Mesendoderm (in vitro differentiated cells): Measurements from ENCODE around the gene USP54. TPM values are rescaled to one million over a fixed set of nuclear protein-coding genes. Genes with fewer than 3 reads are reported as not detected.
A peak's percentile ranks its signal among the peaks of the same experiment; 100 is the strongest.

Experiments used
- DNase-seq: peaks from one replicate; pipeline ENCODE4 v3.0.0; 2013
- H2AK5ac ChIP-seq: 2 replicates; pipeline ENCODE4 v1.6.1; 2013; ENCODE audit warnings: low read length, inconsistent platforms
- H2BK120ac ChIP-seq: 2 replicates; pipeline ENCODE4 v1.6.1; 2013; ENCODE audit warnings: low read depth, mild to moderate bottlenecking, low read length, moderate library complexity, mixed read lengths
- H2BK15ac ChIP-seq: replicated peaks from 2 replicates; pipeline ENCODE4 v1.6.1; 2013; ENCODE audit warnings: low read depth, mild to moderate bottlenecking, moderate library complexity
- H2BK5ac ChIP-seq: 2 replicates; pipeline ENCODE4 v1.6.1; 2013; ENCODE audit warnings: low read length, inconsistent platforms
- H3K18ac ChIP-seq: 2 replicates; pipeline ENCODE4 v1.6.1; 2013; ENCODE audit warnings: mild to moderate bottlenecking, low read length, mixed read lengths
- H3K23ac ChIP-seq: one replicate; pipeline ENCODE4 v1.6.1; 2013; ENCODE audit warnings: low read length
- H3K27ac ChIP-seq: 2 replicates; pipeline ENCODE4 v1.5.1; 2013; ENCODE audit warnings: low read depth, mild to moderate bottlenecking, inconsistent platforms, low read length, moderate library complexity
- H3K27me3 ChIP-seq: 2 replicates; pipeline ENCODE4 v1.6.1; 2013; ENCODE audit warnings: low read length, control low read depth, mild to moderate bottlenecking, inconsistent platforms; ENCODE audit not compliant: insufficient read depth, poor library complexity
- H3K36me3 ChIP-seq: 2 replicates; pipeline ENCODE4 v1.6.1; 2013; ENCODE audit warnings: low read length, inconsistent platforms; ENCODE audit not compliant: control insufficient read depth, insufficient read depth
- H3K4ac ChIP-seq: one replicate; pipeline ENCODE4 v1.6.1; 2013; ENCODE audit warnings: low read depth, mild to moderate bottlenecking, low read length, moderate library complexity
- H3K4me1 ChIP-seq: 2 replicates; pipeline ENCODE4 v1.6.1; 2013; ENCODE audit warnings: low read depth, low read length, inconsistent platforms; ENCODE audit not compliant: control insufficient read depth
- H3K4me2 ChIP-seq: 2 replicates; pipeline ENCODE4 v1.6.1; 2013; ENCODE audit warnings: low read length
- H3K4me3 ChIP-seq: 2 replicates; pipeline ENCODE4 v1.5.1; 2013; ENCODE audit warnings: mild to moderate bottlenecking, low read length
- H3K56ac ChIP-seq: one replicate; pipeline ENCODE4 v1.6.1; 2013; ENCODE audit warnings: low read length
- H3K79me1 ChIP-seq: 2 replicates; pipeline ENCODE4 v1.6.1; 2013; ENCODE audit warnings: low read length, inconsistent platforms
- H3K79me2 ChIP-seq: 2 replicates; pipeline ENCODE4 v1.6.1; 2013; ENCODE audit warnings: mild to moderate bottlenecking, low read length; ENCODE audit not compliant: control insufficient read depth, insufficient read depth
- H3K9ac ChIP-seq: 2 replicates; pipeline ENCODE4 v1.6.1; 2013; ENCODE audit warnings: low read length, inconsistent platforms
- H4K5ac ChIP-seq: one replicate; pipeline ENCODE4 v1.6.1; 2013; ENCODE audit warnings: low read length
- H4K8ac ChIP-seq: one replicate; pipeline ENCODE4 v1.6.1; 2013; ENCODE audit warnings: low read depth, mild to moderate bottlenecking, control low read depth, low read length, moderate library complexity
- WGBS: extraction: QIAGEN DNeasy Blood & Tissue Kit; methylation state at CpG from one replicate; pipeline ENCODE4 v1.1.7; 2013; ENCODE audit warnings: low lambda C conversion rate, missing lambda C conversion rate; ENCODE audit not compliant: insufficient coverage; ENCODE audit errors: extremely low coverage; 5-methylcytosine and 5-hydroxymethylcytosine counted together
- small RNA-seq: library from polyadenylated mRNA; stranded (forward); fragments of <200 nt; extraction: miRNeasy Mini kit (QIAGEN cat#:217004); gene quantifications from one replicate; pipeline ENCODE3, GENCODE V24; 2013; ENCODE audit not compliant: insufficient read depth

USP54 gene

GRCh38 chr10:73456187-73456890, 134.8 kb downstream of the USP54 start:
- Histone ChIP-seq H2BK15ac (no peak overlapping the region), H4K8ac (no peak overlapping the region)
- no CpG with 5 or more reads among the region's 2 CpGs for WGBS

GRCh38 chr10:73449113-73449512, 142.0 kb downstream of the USP54 start:
- Histone ChIP-seq H3K4me2 (no peak overlapping the region), H2AK5ac (no peak overlapping the region), H3K27ac (no peak overlapping the region), H3K56ac (no peak overlapping the region), H2BK120ac (no peak overlapping the region), H3K9ac (no peak overlapping the region), H3K36me3 (no peaks in the 10 kb centered on the region), H3K79me1 (no peaks in the 10 kb centered on the region), H3K23ac (no peak overlapping the region), H2BK5ac (no peak overlapping the region), H3K18ac (no peak overlapping the region), H3K4ac (no peak overlapping the region), H3K4me1 (no peaks in the 10 kb centered on the region), H3K4me3 (no peak overlapping the region), H3K79me2 (no peaks in the 10 kb centered on the region), H2BK15ac (no peak overlapping the region), H4K5ac (no peak overlapping the region), H3K27me3 (no peaks in the 10 kb centered on the region), H4K8ac (no peak overlapping the region)
- DNase-seq = no peak
- no CpG with 5 or more reads among the region's 1 CpG for WGBS

More at GRCh38 chr10:73456187-73456890, 134.8 kb downstream of the USP54 start:
- Histone ChIP-seq H3K9ac (no peak overlapping the region), H3K79me1 (no peaks in the 10 kb centered on the region), H4K5ac (no peak overlapping the region), H3K79me2 (no peaks in the 10 kb centered on the region), H3K4me2 (no peak overlapping the region), H2BK5ac (no peak overlapping the region), H3K23ac (no peak overlapping the region), H3K4me3 (no peak overlapping the region), H3K4me1 (no peaks in the 10 kb centered on the region), H3K27ac (no peak overlapping the region), H2AK5ac (no peak overlapping the region), H3K4ac (no peak overlapping the region), H3K18ac (no peak overlapping the region), H3K27me3 (no peaks in the 10 kb centered on the region), H2BK120ac (no peak overlapping the region), H3K56ac (no peak overlapping the region), H3K36me3 (no peaks in the 10 kb centered on the region)
- DNase-seq = peak; percentile 27

- Histone ChIP-seq H4K5ac (no peak overlapping the region), H2BK120ac (no peak overlapping the region), H3K27me3 (no peaks in the 10 kb centered on the region), H3K9ac (no peak overlapping the region), H4K8ac (no peak overlapping the region), H3K56ac (no peak overlapping the region), H2BK15ac (no peak overlapping the region), H3K4me1 (no peaks in the 10 kb centered on the region), H3K4ac (no peak overlapping the region), H3K4me2 (no peak overlapping the region), H3K4me3 (no peak overlapping the region), H3K79me1 (no peaks in the 10 kb centered on the region), H3K23ac (no peak overlapping the region), H2BK5ac (no peak overlapping the region), H2AK5ac (no peak overlapping the region), H3K79me2 (no peaks in the 10 kb centered on the region), H3K36me3 (no peaks in the 10 kb centered on the region), H3K18ac (no peak overlapping the region), H3K27ac (no peak overlapping the region)
- DNase-seq = no peak
- WGBS = no CpG with 5 or more reads among the region's 1 CpG
These were observed 142.8 kb downstream of the USP54 start for GRCh38 chr10:73448384-73448783.

Small RNA genes lying within 50 kb of the gene (small RNA-seq; reads per million reads assigned to genes)
- not detected for gene RNU6-883P
